HEK293 (cell line): Measurements from ENCODE around the gene ISG15.

Experiments used
- CTCF ChIA-PET: fragments of 350-600 bp; formaldehyde crosslinking; extraction: SDS; loops from one replicate; lab custom pipeline; 2021; ENCODE audit warnings: antibody characterized with exemption; lab: Yijun Ruan, JAX
- POLR2A ChIA-PET: fragments of 300-600 bp; formaldehyde crosslinking; extraction: SDS; loops from one replicate; lab custom pipeline; 2020; ENCODE audit warnings: antibody characterized with exemption, inconsistent platforms; lab: Yijun Ruan, JAX
- H3K27ac ChIP-seq: fragments of 200-500 bp; sonication (Bioruptor generic); 2 replicates; pipeline ENCODE4 v1.5.1; 2014; ENCODE audit warnings: low read depth, low read length, control low read depth, inconsistent platforms; ENCODE audit errors: extremely low read depth
- H3K36me3 ChIP-seq, 2 experiments: fragments of 200-500 bp in 1 of 2; sonication (Bioruptor generic) in 1 of 2; 1 replicate in 1 of 2; 2 replicates in 1 of 2; pipeline ENCODE4 v1.5.1; 2014 to 2017; ENCODE audit warnings: inconsistent platforms in 2 of 2, low read length in 2 of 2; ENCODE audit not compliant: control insufficient read depth in 2 of 2, insufficient read depth in 1 of 2
- H3K4me1 ChIP-seq: fragments of 200-500 bp; sonication (Bioruptor generic); 2 replicates; pipeline ENCODE4 v1.5.1; 2014; ENCODE audit warnings: mild to moderate bottlenecking, low read length, inconsistent platforms; ENCODE audit not compliant: control insufficient read depth, insufficient read depth
- H3K4me3 ChIP-seq: 2 replicates; pipeline ENCODE4 v1.5.1; 2011; ENCODE audit warnings: low read depth, mild to moderate bottlenecking, control low read depth, low read length, moderate library complexity
- H3K9me3 ChIP-seq: fragments of 200-500 bp; sonication (Bioruptor generic); 2 replicates; pipeline ENCODE4 v1.5.1; 2014; ENCODE audit warnings: low read depth, low read length, inconsistent platforms; ENCODE audit not compliant: control insufficient read depth, insufficient read depth
- INSM2 ChIP-seq: fragments of 450-650 bp; formaldehyde crosslinking; IDR thresholded peaks from 2 replicates; pipeline ENCODE4 v1.5.1; 2016; ENCODE audit warnings: missing biosample characterization, missing genetic modification characterization
- KLF10 ChIP-seq: fragments of 450-650 bp; IDR thresholded peaks from 2 replicates; pipeline ENCODE4 v1.5.1; 2018; ENCODE audit warnings: missing biosample characterization, mild to moderate bottlenecking, missing genetic modification characterization
- KLF17 ChIP-seq: fragments of 450-650 bp; formaldehyde crosslinking; IDR thresholded peaks from 2 replicates; pipeline ENCODE4 v1.5.1; 2016; ENCODE audit warnings: missing biosample characterization, missing genetic modification characterization
- KLF8 ChIP-seq: fragments of 450-650 bp; formaldehyde crosslinking; IDR thresholded peaks from 2 replicates; pipeline ENCODE4 v1.5.1; 2016; ENCODE audit warnings: missing biosample characterization, missing genetic modification characterization
- PBX3 ChIP-seq: sonication (generic); formaldehyde crosslinking; IDR thresholded peaks from 2 replicates; pipeline ENCODE4 v1.8.1; 2022; ENCODE audit warnings: mild to moderate bottlenecking, moderate library complexity, missing genetic modification reagents
- PRDM10 ChIP-seq: fragments of 450-650 bp; formaldehyde crosslinking; IDR thresholded peaks from 2 replicates; pipeline ENCODE4 v1.5.1; 2016; ENCODE audit warnings: missing biosample characterization, missing genetic modification characterization
- RBAK ChIP-seq: fragments of 450-650 bp; formaldehyde crosslinking; IDR thresholded peaks from 2 replicates; pipeline ENCODE4 v1.5.1; 2016; ENCODE audit warnings: missing biosample characterization, missing genetic modification characterization
- SCRT2 ChIP-seq: fragments of 450-650 bp; formaldehyde crosslinking; IDR thresholded peaks from 2 replicates; pipeline ENCODE4 v1.5.1; 2016; ENCODE audit warnings: missing biosample characterization, missing genetic modification characterization
- WT1 ChIP-seq: fragments of 450-650 bp; formaldehyde crosslinking; IDR thresholded peaks from 2 replicates; pipeline ENCODE4 v1.5.1; 2016; ENCODE audit warnings: missing biosample characterization, missing genetic modification characterization
- ZBTB6 ChIP-seq: fragments of 450-650 bp; formaldehyde crosslinking; IDR thresholded peaks from 2 replicates; pipeline ENCODE4 v1.5.1; 2017; ENCODE audit warnings: missing biosample characterization, missing genetic modification characterization
- ZBTB7A ChIP-seq: fragments of 450-650 bp; formaldehyde crosslinking; IDR thresholded peaks from 2 replicates; pipeline ENCODE4 v1.5.1; 2016; ENCODE audit warnings: low read depth, missing biosample characterization, missing genetic modification characterization
- ZFHX2 ChIP-seq: fragments of 450-650 bp; formaldehyde crosslinking; conservative IDR thresholded peaks from 2 replicates; pipeline ENCODE4 v1.5.1; 2016; ENCODE audit warnings: missing biosample characterization, missing genetic modification characterization
- ZNF148 ChIP-seq: fragments of 450-650 bp; formaldehyde crosslinking; IDR thresholded peaks from 2 replicates; pipeline ENCODE4 v1.5.0; 2017; ENCODE audit warnings: missing biosample characterization, missing genetic modification characterization, borderline replicate concordance
- ZNF211 ChIP-seq: fragments of 450-650 bp; formaldehyde crosslinking; IDR thresholded peaks from 2 replicates; pipeline ENCODE4 v1.5.1; 2016; ENCODE audit warnings: low read depth, missing biosample characterization, missing genetic modification characterization
- ZNF221 ChIP-seq: fragments of 450-650 bp; formaldehyde crosslinking; IDR thresholded peaks from 2 replicates; pipeline ENCODE4 v1.5.1; 2017; ENCODE audit warnings: missing biosample characterization, missing genetic modification characterization, borderline replicate concordance
- ZNF223 ChIP-seq: fragments of 450-650 bp; formaldehyde crosslinking; IDR thresholded peaks from 2 replicates; pipeline ENCODE4 v1.5.1; 2016; ENCODE audit warnings: missing biosample characterization, missing genetic modification characterization
- ZNF274 ChIP-seq, 2 experiments: fragments of 200-500 bp in 1 of 2; fragments of 450-650 bp in 1 of 2; sonication (Bioruptor generic) in 1 of 2; formaldehyde crosslinking in 1 of 2; IDR thresholded peaks; 2 replicates each; pipeline versions ENCODE4 v1.5.1 to v1.6.1; 2014 to 2016; ENCODE audit warnings: borderline replicate concordance in 1 of 2, inconsistent platforms in 1 of 2, low read length in 1 of 2, missing biosample characterization in 1 of 2, missing genetic modification characterization in 1 of 2
- ZNF514 ChIP-seq: fragments of 450-650 bp; formaldehyde crosslinking; IDR thresholded peaks from 2 replicates; pipeline ENCODE4 v1.5.1; 2016; ENCODE audit warnings: missing biosample characterization, missing genetic modification characterization
- ZNF555 ChIP-seq: fragments of 450-650 bp; formaldehyde crosslinking; conservative IDR thresholded peaks from 2 replicates; pipeline ENCODE4 v1.5.1; 2017; ENCODE audit warnings: missing biosample characterization, mild to moderate bottlenecking, missing genetic modification characterization, inconsistent platforms
- ZNF558 ChIP-seq: fragments of 450-650 bp; formaldehyde crosslinking; IDR thresholded peaks from 2 replicates; pipeline ENCODE4 v1.5.1; 2016; ENCODE audit warnings: missing biosample characterization, missing genetic modification characterization
- ZNF621 ChIP-seq: fragments of 450-650 bp; formaldehyde crosslinking; IDR thresholded peaks from 2 replicates; pipeline ENCODE4 v1.5.1; 2017; ENCODE audit warnings: missing biosample characterization, missing genetic modification characterization
- ZNF624 ChIP-seq: fragments of 450-650 bp; formaldehyde crosslinking; IDR thresholded peaks from 2 replicates; pipeline ENCODE4 v1.5.1; 2017; ENCODE audit warnings: missing biosample characterization, missing genetic modification characterization
- ZNF777 ChIP-seq: fragments of 450-650 bp; formaldehyde crosslinking; IDR thresholded peaks from 2 replicates; pipeline ENCODE4 v1.5.1; 2017; ENCODE audit warnings: missing biosample characterization, missing genetic modification characterization, borderline replicate concordance
- ZSCAN4 ChIP-seq: fragments of 450-650 bp; formaldehyde crosslinking; IDR thresholded peaks from 2 replicates; pipeline ENCODE4 v1.5.1; 2017; ENCODE audit warnings: missing biosample characterization, missing genetic modification characterization

ISG15 gene

GRCh38 chr1:1058921-1059493, 45.7 kb downstream of the ISG15 start:
- H3K27ac ChIP-seq: no peak overlapping the region; the same call in 1 of the 2 replicates
- no peaks in the 10 kb centered on the region for H3K9me3 ChIP-seq
- 0 out of 2 replicates have a peak, but pooled peaks cover 5% of the 10 kb centered on the region for H3K4me1 ChIP-seq
- H3K36me3 ChIP-seq: peaks cover 0 to 15% of the 10 kb centered on the region in 2 experiments; a peak in 1 of 3 replicates
- peak overlapping the region; percentile 45 for H3K4me3 ChIP-seq
- ChIA-PET POLR2A (interaction anchor here (0.5 to 1.5 kb wide), 7 partner anchors 10 to 91 kb away, joined by 3 to 8 read pairs (median 3); partner anchors contain the start of gene AGRN), CTCF (interaction anchor here (0.6 to 3.6 kb wide), 5 partner anchors 11 to 74 kb away, joined by 3 to 10 read pairs (median 3); no protein-coding TSS in a partner anchor)
- peak; percentile 65; the same call in 1 of the 2 replicates for TF ChIP-seq KLF17 (tag by site-specific recombination)
- no peak for TF ChIP-seq KLF10 (tag by site-specific recombination)
- no peak for TF ChIP-seq WT1 (tag by site-specific recombination)
- TF ChIP-seq ZNF223 (tag by site-specific recombination): no peak
- TF ChIP-seq ZBTB7A (tag by site-specific recombination): no peak
- TF ChIP-seq ZNF514 (tag by site-specific recombination): no peak
- no peak for TF ChIP-seq ZNF555 (tag by site-specific recombination)
- TF ChIP-seq ZSCAN4 (tag by site-specific recombination): no peak
- no peak for TF ChIP-seq ZNF221 (tag by site-specific recombination)
- TF ChIP-seq ZNF621: no peak
- no peak for TF ChIP-seq INSM2 (tag by site-specific recombination)
- no peak for TF ChIP-seq ZBTB6 (tag by site-specific recombination)
- TF ChIP-seq ZNF558 (tag by site-specific recombination): no peak
- 0 out of 2 replicates have a peak, but pooled peaks have one; percentile 38 for TF ChIP-seq ZNF777 (tag by site-specific recombination)
- no peak for TF ChIP-seq PRDM10 (tag by site-specific recombination)
- peak; percentile 18; the same call in 1 of the 2 replicates for TF ChIP-seq PBX3 (CRISPR knock-in tag)
- no peak for TF ChIP-seq RBAK (tag by site-specific recombination)
- TF ChIP-seq ZFHX2 (tag by site-specific recombination): peak; percentile 66
- TF ChIP-seq ZNF274 (IDR thresholded peaks at IDR 0.05; ENCODE audit: low read length): no peak
- no peak for TF ChIP-seq ZNF274 (tag by site-specific recombination; IDR thresholded peaks at IDR 0.05; ENCODE audit: borderline replicate concordance)
- no peak for TF ChIP-seq ZNF624 (tag by site-specific recombination)
- TF ChIP-seq KLF8 (tag by site-specific recombination): no peak
- no peak for TF ChIP-seq ZNF211 (tag by site-specific recombination)
- TF ChIP-seq SCRT2 (tag by site-specific recombination): no peak
- TF ChIP-seq ZNF148 (tag by site-specific recombination): no peak
